ENCODE data around the gene CREBL2.
"Not testable (repeated sequence)": the region's sequence is repeated elsewhere in the genome, so short reads cannot be mapped to it uniquely, and the experiment has no call there.

CREBL2 gene

GRCh38 chr12:12572659-12573058, 39.0 kb upstream of the CREBL2 start:
- POLR2A ChIA-PET: no interaction called here
- H3K4me3 ChIP-seq (ENCODE audit: low read depth, low read length): no peak overlapping the region
- DNase-seq (ENCODE audit: low read depth, low spot score): no peak
- TF ChIP-seq CTCF (IDR thresholded peaks at IDR 0.05; ENCODE audit: insufficient read depth, low read length, missing control alignments): no peak
- CTCF ChIA-PET: interaction anchor here (0.7 to 1.9 kb wide), 4 partner anchors 10 to 27 kb away, joined by 3 to 15 read pairs (median 3); partner anchors contain the start of gene DUSP16

- ChIA-PET CTCF (interaction anchor here (1.1 to 4.2 kb wide), 3 partner anchors 8 to 14 kb away, joined by 4 to 27 read pairs (median 5); partner anchors contain the start of gene DUSP16), POLR2A (no interaction called here)
- H3K4me3 ChIP-seq (ENCODE audit: low read depth, low read length): no peak overlapping the region
- no peak for DNase-seq (ENCODE audit: low read depth, low spot score)
- TF ChIP-seq CTCF (IDR thresholded peaks at IDR 0.05; ENCODE audit: insufficient read depth, low read length, missing control alignments): no peak
Observed at GRCh38 chr12:12577786-12578185, 33.9 kb upstream of the CREBL2 start.

GRCh38 chr12:12580716-12581115, 31.0 kb upstream of the CREBL2 start:
- POLR2A ChIA-PET; DNase-seq (ENCODE audit: low read depth, low spot score); H3K4me3 ChIP-seq (ENCODE audit: low read depth, low read length): not testable (repeated sequence)
- CTCF ChIA-PET: interaction anchor here (1.4 kb wide), 1 partner anchor 11 kb away, joined by 3 read pairs; no protein-coding TSS in a partner anchor

GRCh38 chr12:12582193-12582881, 29.3 kb upstream of the CREBL2 start:
- CTCF ChIA-PET: no interaction called here

GRCh38 chr12:12582895-12583303, 28.8 kb upstream of the CREBL2 start:
- TF ChIP-seq CTCF (IDR thresholded peaks at IDR 0.05; ENCODE audit: insufficient read depth, low read length, missing control alignments): no peak
- ChIA-PET POLR2A (no interaction called here), CTCF (interaction anchor here (0.9 kb wide), 1 partner anchor 10 kb away, joined by 3 read pairs; no protein-coding TSS in a partner anchor)
- no peak overlapping the region for H3K4me3 ChIP-seq (ENCODE audit: low read depth, low read length)
- DNase-seq (ENCODE audit: low read depth, low spot score): no peak

More at GRCh38 chr12:12582193-12582881, 29.3 kb upstream of the CREBL2 start:
- no peak overlapping the region for H3K4me3 ChIP-seq (ENCODE audit: low read depth, low read length)
- POLR2A ChIA-PET: no interaction called here
- no peak for DNase-seq (ENCODE audit: low read depth, low spot score)
- TF ChIP-seq CTCF (IDR thresholded peaks at IDR 0.05; ENCODE audit: insufficient read depth, low read length, missing control alignments): no peak

GRCh38 chr12:12583510-12584178, 28.0 kb upstream of the CREBL2 start:
- ChIA-PET CTCF (interaction anchor here (0.9 to 1.4 kb wide), 2 partner anchors 10 to 20 kb away, joined by 3 to 5 read pairs; no protein-coding TSS in a partner anchor), POLR2A (no interaction called here)
- H3K4me3 ChIP-seq (ENCODE audit: low read depth, low read length): no peak overlapping the region
- no peak for DNase-seq (ENCODE audit: low read depth, low spot score)
- TF ChIP-seq CTCF (IDR thresholded peaks at IDR 0.05; ENCODE audit: insufficient read depth, low read length, missing control alignments): no peak
